Measurements from ENCODE around the gene FNDC10. TPM values are rescaled to one million over a fixed set of nuclear protein-coding genes. Genes with fewer than 3 reads are reported as not detected.

Gene FNDC10
- total and polyA plus RNA-seq, 3 experiments from 2014 or later = 1.1 to 3.1 (median 2.9) TPM

DNA sequence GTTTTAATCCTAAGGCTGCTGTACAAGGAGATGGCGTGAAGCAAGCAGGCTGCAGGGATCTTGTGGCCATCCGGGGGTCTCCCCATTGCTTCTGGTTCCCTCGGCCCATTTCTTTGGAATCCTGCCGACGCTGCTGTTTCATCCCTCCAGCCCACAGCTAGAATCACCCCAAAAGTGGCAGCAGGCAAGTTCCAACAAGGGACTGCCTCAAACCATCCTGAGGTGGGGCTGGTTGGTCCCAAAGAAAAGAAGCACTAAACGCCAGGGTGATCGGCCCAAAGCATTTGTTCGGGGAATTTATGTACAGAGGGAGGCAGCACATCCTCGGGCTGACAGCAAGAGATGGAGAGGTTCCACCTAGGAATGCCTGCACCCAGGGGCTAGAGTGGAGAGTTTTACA lies 10.9 kb upstream of the FNDC10 start:
- H3K36me3 Mint-ChIP-seq = peaks cover 0 to 13% (median 0%) of the 10 kb centered on the region in 3 donors
- ChIA-PET POLR2A (no interaction called here), CTCF (no interaction called here)
- peaks cover 0 to 2% (median 0%) of the 10 kb centered on the region in 5 donors for H3K9me3 Mint-ChIP-seq
- Histone ChIP-seq H3K4me1 (ENCODE audit: insufficient read depth, low read length) (peaks cover 27% of the 10 kb centered on the region), H3K36me3 (ENCODE audit: insufficient read depth, low read length) (no peaks in the 10 kb centered on the region), H3K27me3 (ENCODE audit: insufficient read depth, low read length, poor library complexity, severe bottlenecking) (no peaks in the 10 kb centered on the region), H3K27ac (ENCODE audit: low read depth, low read length) (no peak overlapping the region), H3K9me3 (ENCODE audit: low read length) (no peaks in the 10 kb centered on the region), H3K4me3 (ENCODE audit: low read length) (no peak overlapping the region)
- H3K27me3 Mint-ChIP-seq = no peaks in the 10 kb centered on the region
- peak overlapping the region in 1 of 8 donors; percentile 63 for H3K27ac Mint-ChIP-seq
- no peak for DNase-seq
- peak overlapping the region in 2 of 7 donors; percentile 30 to 40 for H3K4me3 Mint-ChIP-seq
- peaks cover 22 to 34% (median 30%) of the 10 kb centered on the region in 3 donors for H3K4me1 Mint-ChIP-seq

DNA sequence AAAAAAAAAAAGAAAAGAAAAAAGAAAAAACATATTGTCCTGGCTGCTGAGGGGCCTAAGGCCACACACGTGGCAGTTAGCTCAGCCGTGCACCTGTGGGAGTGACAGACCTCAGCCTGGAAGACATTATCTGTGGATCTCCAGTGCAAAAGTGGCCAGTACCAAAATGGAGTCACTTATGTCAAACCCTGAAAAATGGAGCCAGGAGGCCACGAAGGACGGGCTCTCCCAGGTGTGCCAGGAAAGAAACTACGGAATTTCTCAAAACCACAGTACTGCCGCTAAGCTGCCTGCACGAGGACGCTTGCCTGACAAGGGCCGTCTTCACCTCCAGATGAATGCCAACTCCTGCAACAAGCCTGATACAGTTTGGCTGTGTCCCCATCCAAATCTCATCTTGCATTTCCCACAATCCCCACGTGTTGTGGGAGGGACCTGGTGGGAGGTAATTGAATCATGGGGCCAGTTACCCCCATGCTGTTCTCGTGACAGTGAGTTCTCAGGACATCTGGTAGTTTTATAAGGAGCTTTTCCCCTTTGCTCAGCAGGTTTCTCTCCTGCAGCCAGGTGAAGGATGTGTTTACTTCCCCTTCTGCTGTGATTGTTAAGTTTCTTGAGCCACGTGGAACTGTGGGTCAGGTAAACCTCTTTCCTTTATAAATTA lies 10.0 kb upstream of the FNDC10 start:
- ChIA-PET POLR2A (interaction anchor here (0.6 kb wide), 1 partner anchor 19 kb away, joined by 3 read pairs; no protein-coding TSS in a partner anchor), CTCF (interaction anchor here (1.1 kb wide), 1 partner anchor 19 kb away, joined by 4 read pairs; no protein-coding TSS in a partner anchor)
- Mint-ChIP-seq H3K36me3 (peaks cover 0 to 11% (median 0%) of the 10 kb centered on the region in 3 donors), H3K27me3 (no peaks in the 10 kb centered on the region), H3K4me1 (peaks cover 20 to 32% (median 29%) of the 10 kb centered on the region in 3 donors), H3K9me3 (peaks cover 0 to 2% (median 0%) of the 10 kb centered on the region in 5 donors), H3K27ac (no peak overlapping the region), H3K4me3 (no peak overlapping the region)
- H3K4me3 ChIP-seq (ENCODE audit: low read length) = no peak overlapping the region
- H3K27me3 ChIP-seq (ENCODE audit: insufficient read depth, low read length, poor library complexity, severe bottlenecking) = no peaks in the 10 kb centered on the region
- H3K27ac ChIP-seq (ENCODE audit: low read depth, low read length) = no peak overlapping the region
- H3K36me3 ChIP-seq (ENCODE audit: insufficient read depth, low read length) = no peaks in the 10 kb centered on the region
- DNase-seq = no peak
- peaks cover 27% of the 10 kb centered on the region for H3K4me1 ChIP-seq (ENCODE audit: insufficient read depth, low read length)
- no peaks in the 10 kb centered on the region for H3K9me3 ChIP-seq (ENCODE audit: low read length)

DNA sequence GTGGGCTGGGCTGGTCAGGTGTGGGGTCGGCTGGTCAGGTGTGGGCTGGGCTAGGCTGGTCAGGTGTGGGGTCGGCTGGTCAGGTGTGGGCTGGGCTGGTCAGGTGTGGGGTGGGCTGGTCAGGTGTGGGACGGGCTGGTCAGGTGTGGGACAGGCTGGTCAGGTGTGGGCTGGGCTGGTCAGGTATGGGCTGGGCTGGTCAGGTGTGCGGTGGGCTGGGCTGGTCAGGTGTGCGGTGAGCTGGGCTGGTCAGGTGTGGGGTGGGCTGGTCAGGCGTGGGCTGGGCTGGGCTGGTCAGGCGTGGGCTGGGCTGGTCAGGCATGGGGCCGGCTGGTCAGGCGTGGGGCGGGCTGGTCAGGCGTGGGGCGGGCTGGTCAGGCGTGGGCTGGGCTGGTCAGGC lies 6.3 kb upstream of the FNDC10 start:
- no peak for DNase-seq

DNA sequence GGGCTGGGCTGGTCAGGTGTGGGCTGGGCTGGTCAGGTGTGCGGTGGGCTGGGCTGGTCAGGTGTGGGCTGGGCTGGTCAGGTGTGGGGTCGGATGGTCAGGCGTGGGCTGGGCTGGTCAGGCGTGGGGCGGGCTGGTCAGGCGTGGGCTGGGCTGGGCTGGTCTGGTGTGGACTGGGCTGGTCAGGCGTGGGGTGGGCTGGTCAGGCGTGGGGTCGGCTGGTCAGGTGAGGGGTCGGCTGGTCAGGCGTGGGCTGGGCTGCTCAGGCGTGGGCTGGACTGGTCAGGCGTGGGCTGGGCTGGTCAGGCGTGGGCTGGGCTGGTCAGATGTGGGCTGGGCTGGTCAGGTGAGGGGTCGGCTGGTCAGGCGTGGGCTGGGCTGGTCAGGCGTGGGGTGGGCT lies 5.8 kb upstream of the FNDC10 start:
- H3K9me3 Mint-ChIP-seq = no peaks in the 10 kb centered on the region
- Histone ChIP-seq H3K4me1 (ENCODE audit: insufficient read depth, low read length) (peaks cover 12% of the 10 kb centered on the region), H3K9me3 (ENCODE audit: low read length) (no peaks in the 10 kb centered on the region), H3K36me3 (ENCODE audit: insufficient read depth, low read length) (no peaks in the 10 kb centered on the region), H3K4me3 (ENCODE audit: low read length) (no peak overlapping the region), H3K27ac (ENCODE audit: low read depth, low read length) (no peak overlapping the region), H3K27me3 (ENCODE audit: insufficient read depth, low read length, poor library complexity, severe bottlenecking) (no peaks in the 10 kb centered on the region)
- H3K4me1 Mint-ChIP-seq = peaks cover 3 to 11% (median 8%) of the 10 kb centered on the region in 3 donors
- ChIA-PET CTCF (no interaction called here), POLR2A (no interaction called here)
- no peaks in the 10 kb centered on the region for H3K27me3 Mint-ChIP-seq
- no peak overlapping the region for H3K4me3 Mint-ChIP-seq
- DNase-seq = no peak
- H3K27ac Mint-ChIP-seq = no peak overlapping the region
- no peaks in the 10 kb centered on the region for H3K36me3 Mint-ChIP-seq

More for the DNA sequence above, 6.3 kb upstream of the FNDC10 start:
- POLR2A ChIA-PET = no interaction called here
- Mint-ChIP-seq H3K9me3 (no peaks in the 10 kb centered on the region), H3K27ac (no peak overlapping the region), H3K4me3 (no peak overlapping the region), H3K27me3 (no peaks in the 10 kb centered on the region), H3K4me1 (peaks cover 3 to 11% (median 8%) of the 10 kb centered on the region in 3 donors), H3K36me3 (no peaks in the 10 kb centered on the region)
- CTCF ChIA-PET = no interaction called here
- Histone ChIP-seq H3K27me3 (ENCODE audit: insufficient read depth, low read length, poor library complexity, severe bottlenecking) (no peaks in the 10 kb centered on the region), H3K36me3 (ENCODE audit: insufficient read depth, low read length) (no peaks in the 10 kb centered on the region), H3K27ac (ENCODE audit: low read depth, low read length) (no peak overlapping the region), H3K9me3 (ENCODE audit: low read length) (no peaks in the 10 kb centered on the region), H3K4me1 (ENCODE audit: insufficient read depth, low read length) (peaks cover 11% of the 10 kb centered on the region), H3K4me3 (ENCODE audit: low read length) (no peak overlapping the region)

DNA sequence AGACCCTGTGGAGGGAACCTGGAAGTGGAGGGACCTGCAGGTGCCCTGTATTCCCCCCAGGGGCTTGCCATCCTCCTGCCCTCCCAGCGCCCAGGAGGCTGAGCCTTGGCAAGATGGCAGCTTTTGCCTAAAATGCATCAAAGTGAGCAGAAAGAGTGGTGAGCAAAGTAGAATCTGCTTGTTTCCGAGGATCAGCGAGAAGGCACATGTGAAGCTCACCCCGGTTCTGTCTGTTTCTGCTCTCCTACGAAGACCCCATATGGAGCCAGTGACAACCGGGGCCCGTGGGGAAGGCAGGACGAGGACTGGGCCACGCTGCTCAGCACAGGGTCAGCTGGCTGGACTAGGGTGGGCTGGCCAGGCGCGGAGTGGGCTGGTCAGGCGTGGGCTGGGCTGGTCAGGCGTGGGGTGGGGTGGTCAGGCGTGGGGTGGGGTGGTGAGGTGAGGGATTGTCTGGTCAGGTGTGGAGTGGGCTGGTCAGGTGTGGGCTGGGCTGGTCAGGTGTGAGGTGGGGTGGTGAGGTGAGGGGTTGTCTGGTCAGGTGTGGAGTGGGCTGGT lies 5.2 kb upstream of the FNDC10 start:
- Histone ChIP-seq H3K4me1 (ENCODE audit: insufficient read depth, low read length) (peaks cover 17% of the 10 kb centered on the region), H3K9me3 (ENCODE audit: low read length) (no peaks in the 10 kb centered on the region), H3K27me3 (ENCODE audit: insufficient read depth, low read length, poor library complexity, severe bottlenecking) (no peaks in the 10 kb centered on the region), H3K27ac (ENCODE audit: low read depth, low read length) (no peak overlapping the region), H3K36me3 (ENCODE audit: insufficient read depth, low read length) (no peaks in the 10 kb centered on the region), H3K4me3 (ENCODE audit: low read length) (no peak overlapping the region)
- Mint-ChIP-seq H3K36me3 (no peaks in the 10 kb centered on the region), H3K4me1 (peaks cover 3 to 11% (median 8%) of the 10 kb centered on the region in 3 donors), H3K9me3 (no peaks in the 10 kb centered on the region), H3K27me3 (no peaks in the 10 kb centered on the region), H3K4me3 (no peak overlapping the region), H3K27ac (no peak overlapping the region)
- ChIA-PET POLR2A (no interaction called here), CTCF (no interaction called here)
- no peak for DNase-seq

DNA sequence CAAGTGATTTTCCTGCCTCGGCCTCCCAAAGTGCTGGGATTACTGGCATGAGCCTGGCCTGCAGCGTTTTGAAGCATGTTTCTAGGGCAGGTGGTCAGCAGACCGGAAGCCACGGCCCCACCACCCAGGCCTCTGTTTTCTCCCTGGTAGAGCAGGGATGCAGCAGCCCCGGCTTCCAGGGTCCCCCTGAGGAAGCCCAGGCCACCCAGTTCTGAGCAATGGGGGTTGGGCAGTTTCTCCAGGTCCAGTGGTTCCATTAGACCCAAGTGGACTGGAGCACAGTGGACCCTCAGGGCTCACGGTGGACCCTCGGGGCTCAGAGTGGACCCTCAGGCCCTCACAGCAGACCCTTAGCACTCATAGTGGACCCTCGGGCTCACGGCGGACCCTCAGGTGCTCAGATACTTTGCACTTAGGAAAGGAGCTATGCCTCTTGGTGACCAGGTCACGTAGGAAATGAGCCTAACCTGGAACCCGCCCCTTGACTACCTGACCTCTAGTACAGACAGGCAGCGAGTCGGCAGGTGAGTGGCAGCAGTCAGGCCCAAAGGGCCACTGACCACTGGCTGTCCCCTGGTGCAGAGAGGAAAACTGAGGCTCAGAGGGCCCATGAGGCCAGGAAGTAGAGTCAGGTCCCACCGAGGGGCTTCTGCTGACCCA lies 4.6 kb upstream of the FNDC10 start:
- CTCF ChIA-PET = no interaction called here
- POLR2A ChIA-PET = no interaction called here
- H3K9me3 ChIP-seq (ENCODE audit: low read length) = no peaks in the 10 kb centered on the region
- H3K4me1 Mint-ChIP-seq = peaks cover 3 to 11% (median 8%) of the 10 kb centered on the region in 3 donors
- no peak for DNase-seq
- H3K27ac ChIP-seq (ENCODE audit: low read depth, low read length) = no peak overlapping the region
- H3K4me3 ChIP-seq (ENCODE audit: low read length) = no peak overlapping the region
- H3K9me3 Mint-ChIP-seq = no peaks in the 10 kb centered on the region
- H3K36me3 Mint-ChIP-seq = no peaks in the 10 kb centered on the region
- no peaks in the 10 kb centered on the region for H3K27me3 Mint-ChIP-seq
- H3K4me1 ChIP-seq (ENCODE audit: insufficient read depth, low read length) = peaks cover 17% of the 10 kb centered on the region
- H3K4me3 Mint-ChIP-seq = no peak overlapping the region
- no peaks in the 10 kb centered on the region for H3K36me3 ChIP-seq (ENCODE audit: insufficient read depth, low read length)
- H3K27me3 ChIP-seq (ENCODE audit: insufficient read depth, low read length, poor library complexity, severe bottlenecking) = no peaks in the 10 kb centered on the region
- peak overlapping the region in 2 of 8 donors; percentile 17 to 38 for H3K27ac Mint-ChIP-seq

DNA sequence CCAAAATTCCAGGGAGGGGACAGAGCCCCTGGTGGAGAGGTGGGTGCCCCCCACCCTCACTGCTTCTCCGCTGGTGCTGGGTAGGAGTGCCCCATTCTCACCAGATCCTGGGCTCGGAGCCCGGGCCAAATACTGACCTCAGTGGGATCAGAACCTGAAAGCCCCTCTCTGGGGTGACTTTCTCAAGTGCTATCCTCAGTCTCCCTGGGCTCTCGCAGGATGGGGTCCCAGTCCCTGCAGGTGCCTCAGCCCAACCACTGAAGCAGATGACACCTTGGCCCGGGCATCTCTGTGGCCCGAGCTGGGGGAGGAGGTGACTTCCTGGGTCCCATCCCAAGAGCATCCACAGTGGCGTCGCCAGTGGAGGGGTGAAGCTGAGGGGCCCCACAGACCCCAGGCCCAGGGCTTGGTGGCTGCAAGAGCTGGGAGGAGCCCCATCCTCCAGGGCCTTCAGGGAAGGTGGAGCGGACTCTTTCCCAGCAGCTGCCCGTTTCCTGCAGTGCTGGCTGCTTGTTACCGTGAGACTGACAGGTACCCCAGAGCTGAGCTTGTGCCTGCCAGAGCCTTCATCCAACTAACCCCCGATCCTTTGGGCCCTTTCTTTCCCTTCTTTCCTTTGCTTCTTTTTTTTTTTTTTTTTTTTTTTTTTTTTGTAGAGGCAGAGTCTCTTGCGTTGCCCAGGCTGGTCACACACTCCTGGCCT lies 3.9 kb upstream of the FNDC10 start:
- H3K9me3 Mint-ChIP-seq = no peaks in the 10 kb centered on the region
- peaks cover 17% of the 10 kb centered on the region for H3K4me1 ChIP-seq (ENCODE audit: insufficient read depth, low read length)
- no peaks in the 10 kb centered on the region for H3K27me3 ChIP-seq (ENCODE audit: insufficient read depth, low read length, poor library complexity, severe bottlenecking)
- H3K4me1 Mint-ChIP-seq = peaks cover 3 to 15% (median 8%) of the 10 kb centered on the region in 3 donors
- H3K36me3 ChIP-seq (ENCODE audit: insufficient read depth, low read length) = no peaks in the 10 kb centered on the region
- H3K36me3 Mint-ChIP-seq = no peaks in the 10 kb centered on the region
- DNase-seq = no peak
- peak overlapping the region in 2 of 8 donors; percentile 17 to 38 for H3K27ac Mint-ChIP-seq
- H3K9me3 ChIP-seq (ENCODE audit: low read length) = no peaks in the 10 kb centered on the region
- H3K27me3 Mint-ChIP-seq = peaks cover 0 to 2% of the 10 kb centered on the region in 2 donors
- H3K4me3 Mint-ChIP-seq = no peak overlapping the region
- ChIA-PET CTCF (no interaction called here), POLR2A (interaction anchor here (0.7 kb wide), 1 partner anchor 64 kb away, joined by 3 read pairs; no protein-coding TSS in a partner anchor)
- H3K27ac ChIP-seq (ENCODE audit: low read depth, low read length) = no peak overlapping the region
- no peak overlapping the region for H3K4me3 ChIP-seq (ENCODE audit: low read length)

Data from CD8-positive, alpha-beta memory T cell (primary cell).